H1 (cell line): Measurements from ENCODE around the gene C1GALT1C1. TPM values are rescaled to one million over a fixed set of nuclear protein-coding genes. Genes with fewer than 3 reads are reported as not detected.

Experiments used
- CTCF ChIA-PET: fragments of 300-600 bp; sonication (Branson Sonifier 250); formaldehyde crosslinking; loops from one replicate; lab custom pipeline; 2021; ENCODE audit not compliant: partially characterized antibody; lab: Charles Lee
- POLR2A ChIA-PET: fragments of 300-600 bp; sonication (Branson Sonifier 250); formaldehyde crosslinking; loops from one replicate; lab custom pipeline; 2021; ENCODE audit warnings: inconsistent platforms; ENCODE audit not compliant: partially characterized antibody; lab: Charles Lee
- DNase-seq, 2 experiments: peaks; one replicate each; pipeline versions ENCODE4 v3.0.0 to v3.0.0-alpha.2; 2010 to 2022; ENCODE audit warnings: low spot score in 2 of 2, low read depth in 1 of 2, mixed read lengths in 1 of 2
- FAIRE-seq: peaks from 2 replicates; lab custom pipeline; 2011; peaks lifted over from hg19 to GRCh38; lab: Jason Lieb, UNC
- H2AFZ ChIP-seq: 2 replicates; pipeline ENCODE4 v1.8.1; 2012; ENCODE audit warnings: low read length, inconsistent platforms
- H2AK5ac ChIP-seq: 2 replicates; pipeline ENCODE4 v1.6.1; 2013; ENCODE audit warnings: low read depth, low read length
- H2BK120ac ChIP-seq: replicated peaks from 2 replicates; pipeline ENCODE3; 2013; ENCODE audit warnings: low read depth, low read length, inconsistent platforms
- H2BK12ac ChIP-seq: 2 replicates; pipeline ENCODE4 v1.6.1; 2013; ENCODE audit warnings: low read depth, low read length
- H2BK15ac ChIP-seq: 2 replicates; pipeline ENCODE4 v1.6.1; 2013; ENCODE audit warnings: low read length
- H2BK20ac ChIP-seq: 2 replicates; pipeline ENCODE4 v1.6.1; 2013; ENCODE audit warnings: low read length
- H2BK5ac ChIP-seq: 2 replicates; pipeline ENCODE4 v1.6.1; 2013; ENCODE audit warnings: low read depth, low read length
- H3K14ac ChIP-seq: 2 replicates; pipeline ENCODE4 v1.6.1; 2013; ENCODE audit warnings: inconsistent platforms; ENCODE audit not compliant: insufficient read length
- H3K18ac ChIP-seq: 2 replicates; pipeline ENCODE4 v1.6.1; 2013; ENCODE audit warnings: low read length; ENCODE audit errors: extremely low read depth
- H3K23ac ChIP-seq: 2 replicates; pipeline ENCODE4 v1.6.1; 2013; ENCODE audit warnings: inconsistent platforms; ENCODE audit not compliant: insufficient read length
- H3K23me2 ChIP-seq: 2 replicates; pipeline ENCODE4 v1.6.1; 2013; ENCODE audit warnings: low read depth, low read length
- H3K27ac ChIP-seq: 2 replicates; pipeline ENCODE4 v1.6.1; 2011; ENCODE audit warnings: low read depth, low read length, inconsistent platforms
- H3K27me3 ChIP-seq, 4 experiments: replicated peaks in 1 of 4; 1 replicate in 1 of 4; 2 replicates in 3 of 4; pipeline versions ENCODE4 v1.6.1 to v1.8.1; 2011 to 2013; ENCODE audit warnings: low read length in 3 of 4, mild to moderate bottlenecking in 3 of 4, inconsistent platforms in 2 of 4, mixed read lengths in 2 of 4, moderate library complexity in 1 of 4; ENCODE audit not compliant: control insufficient read depth in 3 of 4, insufficient read depth in 3 of 4; ENCODE audit errors: extremely low read depth in 1 of 4
- H3K36me3 ChIP-seq, 4 experiments: 2 replicates each; pipeline versions ENCODE4 v1.6.1 to v1.8.1; 2011 to 2013; ENCODE audit warnings: mild to moderate bottlenecking in 4 of 4, low read length in 3 of 4, moderate library complexity in 2 of 4, control low read depth in 1 of 4, inconsistent platforms in 1 of 4; ENCODE audit not compliant: insufficient read depth in 4 of 4, control insufficient read depth in 2 of 4
- H3K4ac ChIP-seq: replicated peaks from 2 replicates; pipeline ENCODE3; 2013; ENCODE audit warnings: low read length, low read depth, mixed read lengths, inconsistent platforms; ENCODE audit not compliant: insufficient read length
- H3K4me1 ChIP-seq, 4 experiments: replicated peaks in 1 of 4; 1 replicate in 1 of 4; 2 replicates in 3 of 4; pipeline versions ENCODE4 v1.6.1 to v1.8.1; 2011 to 2013; ENCODE audit warnings: low read length in 3 of 4, inconsistent platforms in 2 of 4, mixed read lengths in 1 of 4; ENCODE audit not compliant: insufficient read depth in 4 of 4, control insufficient read depth in 3 of 4
- H3K4me2 ChIP-seq, 2 experiments: 2 replicates each; pipeline versions ENCODE4 v1.6.1 to v1.8.1; 2011 to 2013; ENCODE audit warnings: low read depth in 2 of 2, low read length in 2 of 2, control low read depth in 1 of 2, inconsistent platforms in 1 of 2, mild to moderate bottlenecking in 1 of 2; ENCODE audit not compliant: insufficient read depth in 1 of 2
- H3K4me3 ChIP-seq, 4 experiments: fragments of 200-600, 300-600 bp in 1 of 4; sonication (generic), shearing (Covaris generic), sonication (Bioruptor Twin) in 1 of 4; 2 replicates each; pipeline versions ENCODE4 v1.5.1 to v1.8.1; 2011 to 2016; ENCODE audit warnings: low read length in 4 of 4, low read depth in 3 of 4, control low read depth in 2 of 4, inconsistent platforms in 2 of 4, mild to moderate bottlenecking in 2 of 4, mixed read lengths in 1 of 4, moderate library complexity in 1 of 4; ENCODE audit not compliant: insufficient read depth in 2 of 4; ENCODE audit errors: extremely low read depth in 1 of 4
- H3K56ac ChIP-seq: replicated peaks from 2 replicates; pipeline ENCODE3; 2013; ENCODE audit warnings: low read depth, mild to moderate bottlenecking, mixed read lengths, low read length, inconsistent platforms; ENCODE audit not compliant: insufficient read length
- H3K79me1 ChIP-seq: 2 replicates; pipeline ENCODE4 v1.6.1; 2013; ENCODE audit warnings: low read depth, low read length, control low read depth
- H3K79me2 ChIP-seq, 2 experiments: 2 replicates each; pipeline versions ENCODE4 v1.6.1 to v1.8.1; 2012 to 2013; ENCODE audit warnings: low read length in 2 of 2, mild to moderate bottlenecking in 2 of 2, inconsistent platforms in 1 of 2; ENCODE audit not compliant: insufficient read depth in 2 of 2, control insufficient read depth in 1 of 2
- H3K9ac ChIP-seq, 4 experiments: replicated peaks in 1 of 4; 1 replicate in 1 of 4; 2 replicates in 3 of 4; pipeline versions ENCODE4 v1.6.1 to v1.8.1; 2011 to 2013; ENCODE audit warnings: low read depth in 3 of 4, low read length in 3 of 4, control low read depth in 2 of 4, mild to moderate bottlenecking in 2 of 4, moderate library complexity in 2 of 4, inconsistent platforms in 1 of 4; ENCODE audit errors: extremely low read depth in 1 of 4
- H3K9me3 ChIP-seq, 2 experiments: 2 replicates each; pipeline versions ENCODE4 v1.6.1 to v1.8.1; 2012 to 2013; ENCODE audit warnings: mild to moderate bottlenecking in 2 of 2, moderate library complexity in 2 of 2, control low read depth in 1 of 2, inconsistent platforms in 1 of 2, low read depth in 1 of 2, low read length in 1 of 2, mixed read lengths in 1 of 2; ENCODE audit not compliant: insufficient read depth in 2 of 2
- H4K20me1 ChIP-seq, 2 experiments: replicated peaks in 1 of 2; 2 replicates each; pipeline versions ENCODE3 to v1.8.1; 2011 to 2013; ENCODE audit warnings: inconsistent platforms in 2 of 2, low read length in 2 of 2, mild to moderate bottlenecking in 1 of 2; ENCODE audit not compliant: insufficient read depth in 2 of 2, control insufficient read depth in 1 of 2
- H4K5ac ChIP-seq: 2 replicates; pipeline ENCODE4 v1.6.1; 2013; ENCODE audit warnings: low read length, low read depth, mixed read lengths, inconsistent platforms; ENCODE audit not compliant: insufficient read length
- H4K8ac ChIP-seq: 2 replicates; pipeline ENCODE4 v1.8.0; 2013; ENCODE audit warnings: mild to moderate bottlenecking, moderate library complexity, low read length, inconsistent platforms; ENCODE audit not compliant: insufficient read depth; ENCODE audit errors: extremely low read depth
- H4K91ac ChIP-seq: replicated peaks from 2 replicates; pipeline ENCODE3; 2013; ENCODE audit warnings: low read length, mixed read lengths, inconsistent platforms; ENCODE audit not compliant: insufficient read length
- BACH1 ChIP-seq: IDR thresholded peaks from 2 replicates; pipeline ENCODE4 v1.6.1; 2012; ENCODE audit warnings: low read length, improper control_type of control experiment
- BCL11A ChIP-seq, 2 experiments: IDR thresholded peaks; one replicate each; pipeline ENCODE4 v1.6.1; 2011; ENCODE audit warnings: low read depth in 2 of 2, low read length in 2 of 2, mild to moderate bottlenecking in 2 of 2
- EGR1 ChIP-seq: IDR thresholded peaks from 2 replicates; pipeline ENCODE4 v1.6.1; 2011; ENCODE audit warnings: low read depth, low read length, borderline replicate concordance
- KDM4A ChIP-seq: IDR thresholded peaks from one replicate; pipeline ENCODE4 v1.7.1; 2012; ENCODE audit warnings: low read depth, mild to moderate bottlenecking, moderate library complexity, low read length, inconsistent platforms; ENCODE audit not compliant: severe bottlenecking
- POLR2A ChIP-seq, 2 experiments: IDR thresholded peaks; 1 replicate in 1 of 2; 2 replicates in 1 of 2; pipeline ENCODE4 v1.6.1; 2011; ENCODE audit warnings: low read depth in 2 of 2, low read length in 2 of 2, mild to moderate bottlenecking in 2 of 2; ENCODE audit errors: control extremely low read depth in 1 of 2
- RBBP5 ChIP-seq: IDR thresholded peaks from 2 replicates; pipeline ENCODE4 v1.7.1; 2012; ENCODE audit warnings: low read depth, mild to moderate bottlenecking, inconsistent platforms, low read length, moderate library complexity, borderline replicate concordance
- RFX5 ChIP-seq: IDR thresholded peaks from 2 replicates; pipeline ENCODE4 v1.6.1; 2011; ENCODE audit warnings: low read depth, low read length, improper control_type of control experiment, borderline replicate concordance
- RXRA ChIP-seq: IDR thresholded peaks from 2 replicates; pipeline ENCODE4 v1.6.1; 2011; ENCODE audit warnings: low read depth, mild to moderate bottlenecking, low read length, moderate library complexity; ENCODE audit not compliant: insufficient read depth
- TAF7 ChIP-seq: optimal IDR thresholded peaks from 2 replicates; pipeline ENCODE3; 2011; ENCODE audit warnings: low read depth, mild to moderate bottlenecking, inconsistent platforms, low read length, moderate library complexity, borderline replicate concordance
- TBP ChIP-seq: IDR thresholded peaks from 2 replicates; pipeline ENCODE4 v1.6.1; 2011; ENCODE audit warnings: low read depth, low read length, improper control_type of control experiment
- WGBS, 2 experiments: shearing (Covaris generic) in 1 of 2; methylation state at CpG; one replicate each; pipeline versions ENCODE4 v1.1.6 to v1.1.7; 2013 to 2015; ENCODE audit warnings: low lambda C conversion rate in 2 of 2, mixed read lengths in 2 of 2, inconsistent platforms in 1 of 2, low coverage in 1 of 2, missing lambda C conversion rate in 1 of 2; ENCODE audit not compliant: insufficient replicate concordance in 2 of 2, insufficient coverage in 1 of 2, insufficient read length in 1 of 2; ENCODE audit errors: extremely low coverage in 1 of 2, missing lambda C conversion rate in 1 of 2; 5-methylcytosine and 5-hydroxymethylcytosine counted together
- polyA plus RNA-seq, 7 experiments: library from polyadenylated mRNA; depleted of rRNA in 3 of 7; stranded (reverse) in 5 of 7; unstranded in 2 of 7; fragments of >200 nt in 5 of 7; fragments of 200-250 nt in 2 of 7; gene quantifications; 1 replicate in 5 of 7; 2 replicates in 1 of 7; 4 replicates in 1 of 7; pipeline versions ENCODE4 v1.2.1 to v1.2.3, GENCODE V29; 2011 to 2013; ENCODE audit warnings: missing spikeins in 2 of 7, mixed read lengths in 2 of 7
- total RNA-seq: library from RNA; stranded (reverse); fragmentation: NEBNext Ultra II Directional; extraction: Animal tissue kit (Norgen Biotek cat#: 25700); gene quantifications from 2 replicates; pipeline ENCODE4 v1.2.1, GENCODE V29; 2021
- TF ChIP-seq, protein P1 (sequence below), 3 experiments: IDR thresholded peaks; 1 replicate in 2 of 3; 2 replicates in 1 of 3; pipeline versions ENCODE4 v1.5.1 to v1.6.1; 2011; ENCODE audit warnings: low read length in 3 of 3, mild to moderate bottlenecking in 3 of 3, inconsistent platforms in 2 of 3, low read depth in 1 of 3, moderate library complexity in 1 of 3; ENCODE audit not compliant: insufficient read depth in 1 of 3; ENCODE audit errors: control extremely low read depth in 1 of 3

Gene C1GALT1C1
- total and polyA plus RNA-seq, 2 of the 8 experiments (the other 6 are each of a cell fraction or from before 2014, with no cell fraction given) = 12.5 to 13.9 TPM

DNA sequence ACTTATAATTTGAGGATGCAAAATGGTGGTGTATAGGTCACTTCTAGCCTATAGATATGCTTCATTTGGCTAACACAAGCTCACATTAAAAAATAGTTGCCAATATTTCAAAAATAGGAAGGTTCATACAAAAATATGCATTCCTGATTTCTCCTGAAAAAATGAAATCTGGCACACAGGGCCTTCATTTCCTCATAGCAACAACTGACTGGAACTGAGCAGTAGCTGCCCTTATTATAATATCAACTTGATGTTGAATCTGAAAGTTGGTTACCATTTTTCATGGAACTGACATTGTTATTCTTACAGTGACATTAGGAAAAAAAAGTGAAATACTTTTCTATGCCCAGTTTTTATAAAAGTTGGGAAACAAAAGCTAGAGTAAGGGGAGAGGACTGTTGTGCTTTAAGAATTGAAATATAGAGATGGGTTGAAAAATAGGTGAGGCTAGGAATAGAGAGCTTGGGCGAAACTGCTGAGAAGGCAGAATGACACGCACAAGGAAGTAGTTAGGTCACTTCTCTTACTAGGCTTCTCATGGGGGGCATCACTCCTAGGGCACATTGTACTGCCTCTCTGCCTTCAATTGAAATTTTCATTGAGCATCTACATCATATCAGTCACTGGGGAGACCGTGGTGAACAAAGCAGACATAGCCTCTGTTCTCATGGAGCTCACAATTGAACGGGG is 43.1 kb upstream of the C1GALT1C1 start:
- DNase-seq = no peak
- CTCF ChIA-PET = interaction anchor here (1.2 to 1.6 kb wide), 2 partner anchors 10 to 25 kb away, joined by 3 to 6 read pairs; no protein-coding TSS in a partner anchor
- H3K9me3 ChIP-seq = no peaks in the 10 kb centered on the region
- no peak overlapping the region for H4K8ac ChIP-seq
- no peak overlapping the region for H2AFZ ChIP-seq
- no peaks in the 10 kb centered on the region for H4K20me1 ChIP-seq
- H3K79me2 ChIP-seq = no peaks in the 10 kb centered on the region
- H3K18ac ChIP-seq = no peak overlapping the region
- H3K23me2 ChIP-seq = no peaks in the 10 kb centered on the region
- H2BK120ac ChIP-seq = no peak overlapping the region
- no peak overlapping the region for H2AK5ac ChIP-seq
- no peak overlapping the region for H3K56ac ChIP-seq
- H4K91ac ChIP-seq = no peak overlapping the region
- no peak overlapping the region for H3K23ac ChIP-seq
- H3K27me3 ChIP-seq = no peaks in the 10 kb centered on the region
- H3K27ac ChIP-seq = no peak overlapping the region
- H3K4ac ChIP-seq = no peak overlapping the region
- H3K36me3 ChIP-seq = no peaks in the 10 kb centered on the region
- H2BK12ac ChIP-seq = no peak overlapping the region
- no peak overlapping the region for H3K4me2 ChIP-seq
- FAIRE-seq = no peak
- no peaks in the 10 kb centered on the region for H3K79me1 ChIP-seq
- H2BK20ac ChIP-seq = no peak overlapping the region
- H3K14ac ChIP-seq = no peak overlapping the region
- no peak overlapping the region for H2BK5ac ChIP-seq
- H3K4me1 ChIP-seq = no peaks in the 10 kb centered on the region
- H3K4me3 ChIP-seq = no peak overlapping the region
- H3K9ac ChIP-seq = no peak overlapping the region
- POLR2A ChIA-PET = no interaction called here
- H4K5ac ChIP-seq = no peak overlapping the region
- no peak overlapping the region for H2BK15ac ChIP-seq
- 85% methylated on average over 3 of the region's 4 CpGs; no CpG with 5 or more reads in 1 of the 2 experiments for WGBS, 2 experiments
- TF ChIP-seq BACH1 (no peak), POLR2A (IDR thresholded peaks at IDR 0.05; ENCODE audit: control extremely low read depth in 1 of 2, low read depth in 2 of 2, low read length in 2 of 2) (no peak), EGR1 (no peak), RXRA (no peak), TAF7 (no peak), BCL11A (IDR thresholded peaks at IDR 0.05; ENCODE audit: low read depth in 2 of 2, low read length in 2 of 2) (no peak), RFX5 (no peak), KDM4A (no peak), RBBP5 (no peak), TBP (no peak)
- TF ChIP-seq, protein P1, sequence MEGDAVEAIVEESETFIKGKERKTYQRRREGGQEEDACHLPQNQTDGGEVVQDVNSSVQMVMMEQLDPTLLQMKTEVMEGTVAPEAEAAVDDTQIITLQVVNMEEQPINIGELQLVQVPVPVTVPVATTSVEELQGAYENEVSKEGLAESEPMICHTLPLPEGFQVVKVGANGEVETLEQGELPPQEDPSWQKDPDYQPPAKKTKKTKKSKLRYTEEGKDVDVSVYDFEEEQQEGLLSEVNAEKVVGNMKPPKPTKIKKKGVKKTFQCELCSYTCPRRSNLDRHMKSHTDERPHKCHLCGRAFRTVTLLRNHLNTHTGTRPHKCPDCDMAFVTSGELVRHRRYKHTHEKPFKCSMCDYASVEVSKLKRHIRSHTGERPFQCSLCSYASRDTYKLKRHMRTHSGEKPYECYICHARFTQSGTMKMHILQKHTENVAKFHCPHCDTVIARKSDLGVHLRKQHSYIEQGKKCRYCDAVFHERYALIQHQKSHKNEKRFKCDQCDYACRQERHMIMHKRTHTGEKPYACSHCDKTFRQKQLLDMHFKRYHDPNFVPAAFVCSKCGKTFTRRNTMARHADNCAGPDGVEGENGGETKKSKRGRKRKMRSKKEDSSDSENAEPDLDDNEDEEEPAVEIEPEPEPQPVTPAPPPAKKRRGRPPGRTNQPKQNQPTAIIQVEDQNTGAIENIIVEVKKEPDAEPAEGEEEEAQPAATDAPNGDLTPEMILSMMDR (IDR thresholded peaks at IDR 0.05; ENCODE audit: control extremely low read depth in 1 of 3, insufficient read depth in 1 of 3, low read depth in 1 of 3, low read length in 3 of 3) = no peak
